HG03354 (cell line): ENCODE data around the gene ECI2.
A peak's percentile ranks its signal among the peaks of the same experiment; 100 is the strongest.

Experiments used
- ATAC-seq: cut with Tn5 transposase; IDR thresholded peaks from one replicate; pipeline ENCODE4 v1.9.1; 2021; ENCODE audit warnings: mild to moderate bottlenecking; ENCODE audit not compliant: unreplicated experiment, poor library complexity, severe bottlenecking

The ECI2 gene, protein sequence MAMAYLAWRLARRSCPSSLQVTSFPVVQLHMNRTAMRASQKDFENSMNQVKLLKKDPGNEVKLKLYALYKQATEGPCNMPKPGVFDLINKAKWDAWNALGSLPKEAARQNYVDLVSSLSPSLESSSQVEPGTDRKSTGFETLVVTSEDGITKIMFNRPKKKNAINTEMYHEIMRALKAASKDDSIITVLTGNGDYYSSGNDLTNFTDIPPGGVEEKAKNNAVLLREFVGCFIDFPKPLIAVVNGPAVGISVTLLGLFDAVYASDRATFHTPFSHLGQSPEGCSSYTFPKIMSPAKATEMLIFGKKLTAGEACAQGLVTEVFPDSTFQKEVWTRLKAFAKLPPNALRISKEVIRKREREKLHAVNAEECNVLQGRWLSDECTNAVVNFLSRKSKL

DNA sequence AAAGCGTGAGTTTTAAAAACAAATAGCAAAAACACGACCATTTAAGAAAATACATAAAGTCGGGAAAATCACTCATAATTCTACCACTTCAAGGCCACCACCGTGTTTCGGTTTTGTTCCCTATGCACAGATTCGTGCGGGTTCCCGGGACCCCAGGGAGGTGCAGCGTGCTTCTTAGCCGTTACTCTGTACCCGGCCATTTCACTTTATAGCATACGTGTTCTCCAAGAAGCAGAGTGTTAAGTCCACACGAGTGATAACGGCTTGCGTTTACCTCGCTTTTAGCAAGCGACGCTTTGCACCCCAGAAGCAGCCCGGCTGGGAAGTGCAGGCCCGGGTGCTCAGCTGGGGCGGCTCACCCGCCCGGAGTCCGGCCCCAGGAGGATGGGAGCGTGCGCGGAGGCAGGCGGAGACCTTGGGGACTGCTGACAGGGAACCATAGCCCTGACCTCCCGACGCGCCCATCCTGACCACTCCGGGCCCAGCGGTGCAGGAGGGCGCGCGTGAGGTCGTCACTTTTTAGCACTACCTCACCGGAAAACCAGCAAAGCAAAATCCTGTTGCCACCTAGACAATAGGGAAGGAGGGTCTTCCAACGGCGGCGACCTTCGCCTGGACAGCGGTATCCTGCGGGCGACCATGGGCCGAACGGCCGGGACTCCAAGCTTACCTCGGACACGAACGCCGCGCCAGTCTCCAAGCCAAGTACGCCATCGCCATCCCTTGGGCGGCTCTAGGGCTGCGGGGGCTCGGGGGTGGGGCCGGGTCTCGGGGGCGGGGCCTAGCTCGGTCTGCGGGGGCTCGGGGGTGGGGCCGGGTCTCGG is at the start of gene ECI2:
ECI2 (minus strand) TSS at position 735 of the 824 bp plus-strand sequence; CDS start at position 720, 15 bp downstream.
- ATAC-seq, result peak; percentile 46

DNA sequence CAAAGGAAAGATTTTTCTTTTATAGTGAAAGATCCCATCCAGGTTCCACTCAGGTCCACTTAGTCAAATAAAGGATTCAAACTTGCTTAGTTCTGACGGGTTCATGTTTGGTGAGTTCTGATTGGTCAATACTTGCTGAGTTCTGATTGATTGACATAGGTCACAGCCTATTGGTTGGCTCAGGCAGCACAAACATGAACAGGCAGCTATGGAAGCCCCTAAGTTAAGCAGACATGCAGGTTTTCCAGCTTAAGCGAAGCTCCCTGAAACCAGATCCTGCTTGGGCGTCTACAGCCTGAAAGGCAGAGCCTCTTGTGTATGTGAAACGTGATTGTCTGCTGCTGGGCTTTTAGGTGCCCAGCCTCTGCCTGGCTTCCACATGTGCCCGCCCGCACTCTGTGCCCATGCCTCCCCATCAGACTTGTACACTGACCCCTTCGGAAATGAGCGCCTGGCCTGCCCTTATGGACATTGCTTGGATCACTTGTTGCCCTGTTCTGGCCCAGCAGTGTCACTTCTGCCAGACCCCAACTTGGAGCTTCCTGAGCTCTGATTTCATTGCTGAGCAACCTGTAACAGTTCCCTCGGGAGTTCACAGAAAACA is 45.4 kb upstream of the ECI2 start:
- no peak for ATAC-seq

DNA sequence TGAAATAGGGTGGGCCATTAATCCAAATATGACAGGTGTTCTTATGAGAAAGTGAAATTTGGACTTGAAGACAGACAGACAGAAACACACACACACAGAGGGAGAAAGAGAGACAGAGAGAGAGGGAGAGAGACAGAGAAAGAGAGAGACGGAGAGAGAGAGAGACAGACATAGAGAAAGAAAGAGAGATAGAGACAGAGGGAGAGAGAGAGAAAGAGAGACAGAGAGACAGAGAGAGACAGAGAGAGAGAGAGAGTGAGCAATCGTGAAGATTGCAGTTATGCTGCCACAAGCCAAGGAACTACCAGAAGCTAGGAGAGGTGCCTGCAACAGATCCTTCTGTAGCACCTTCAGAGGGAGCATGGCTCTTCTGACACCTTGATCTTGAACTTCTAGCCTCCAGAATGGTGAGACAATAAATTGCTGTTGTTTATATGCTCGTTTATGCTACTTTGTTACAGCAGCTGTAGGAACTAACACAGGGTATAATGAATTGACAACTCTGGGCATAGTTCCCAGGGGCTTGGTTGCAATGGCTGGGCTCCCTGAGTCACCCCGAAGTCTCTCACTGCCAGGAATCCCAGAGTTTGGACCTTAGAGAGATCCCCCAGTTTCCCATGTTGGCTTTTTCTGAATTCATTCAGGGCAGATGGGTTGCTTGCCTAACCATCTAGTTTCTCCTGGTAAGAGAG is 44.7 kb upstream of the ECI2 start:
- ATAC-seq, result no peak

DNA sequence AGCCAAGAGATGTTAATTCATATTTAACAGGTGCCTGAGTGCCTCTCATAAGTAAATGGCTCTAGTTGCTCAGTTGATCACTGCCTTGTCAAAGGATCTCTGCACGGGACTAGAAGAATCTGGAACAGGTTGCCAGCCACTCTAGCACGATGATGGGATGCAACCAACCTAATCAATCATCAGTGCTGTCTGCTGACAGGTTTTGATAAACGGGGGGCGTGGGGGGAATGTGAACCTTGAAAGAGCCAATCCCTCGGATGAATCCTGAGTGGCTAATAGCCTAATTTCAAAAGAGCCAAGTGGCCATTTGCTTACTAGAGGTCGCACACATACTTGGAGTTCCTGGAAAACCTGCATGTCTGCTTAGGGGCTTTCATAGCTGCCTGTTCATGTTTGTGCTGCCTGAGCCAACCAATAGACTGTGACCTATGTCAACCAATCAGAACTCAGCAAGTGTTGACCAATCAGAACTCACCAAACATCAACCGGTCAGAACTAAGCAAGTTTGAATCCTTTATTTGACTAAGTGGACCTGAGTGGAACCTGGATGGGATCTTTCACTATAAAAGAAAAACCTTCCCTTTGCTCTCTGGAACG is 43.5 kb upstream of the ECI2 start:
- ATAC-seq, result no peak

DNA sequence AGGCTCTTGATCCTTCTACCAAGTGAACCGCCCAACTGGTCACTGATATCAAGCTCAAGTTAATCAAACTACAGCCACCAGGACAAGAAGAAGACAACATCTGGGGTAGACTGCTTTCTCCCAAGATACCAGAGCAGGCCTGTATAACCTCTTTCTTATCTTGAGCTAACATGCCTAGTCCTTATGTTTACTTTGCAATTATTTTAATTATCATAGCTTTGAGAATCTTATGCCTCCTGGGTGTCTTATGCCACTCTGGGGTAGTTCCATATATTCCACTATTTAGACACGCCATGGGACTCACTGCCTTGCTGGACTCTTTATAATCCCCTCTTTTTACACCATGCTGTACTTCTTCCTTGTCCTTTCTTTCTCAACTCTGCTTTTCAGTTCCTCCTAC is 41.5 kb upstream of the ECI2 start:
- ATAC-seq, result no peak

DNA sequence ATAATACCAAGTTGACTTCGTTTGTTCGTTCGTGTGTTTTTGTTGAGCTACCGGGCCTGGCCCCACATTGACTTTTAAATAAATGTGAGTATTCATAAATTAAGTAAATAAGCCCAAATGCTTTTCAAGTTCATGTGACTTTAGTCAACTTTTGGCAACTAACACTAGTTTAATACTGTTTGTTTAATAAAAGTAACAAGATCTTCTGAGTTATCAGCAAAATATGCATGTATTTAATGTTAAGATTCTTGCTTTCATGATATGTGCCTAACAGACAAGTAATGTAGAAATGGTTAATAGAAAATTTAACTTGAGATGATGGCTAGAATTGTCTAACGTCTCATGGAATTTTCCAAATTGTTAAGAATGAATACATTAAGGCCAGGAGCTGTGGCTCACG is 38.7 kb upstream of the ECI2 start:
- ATAC-seq, result no peak

DNA sequence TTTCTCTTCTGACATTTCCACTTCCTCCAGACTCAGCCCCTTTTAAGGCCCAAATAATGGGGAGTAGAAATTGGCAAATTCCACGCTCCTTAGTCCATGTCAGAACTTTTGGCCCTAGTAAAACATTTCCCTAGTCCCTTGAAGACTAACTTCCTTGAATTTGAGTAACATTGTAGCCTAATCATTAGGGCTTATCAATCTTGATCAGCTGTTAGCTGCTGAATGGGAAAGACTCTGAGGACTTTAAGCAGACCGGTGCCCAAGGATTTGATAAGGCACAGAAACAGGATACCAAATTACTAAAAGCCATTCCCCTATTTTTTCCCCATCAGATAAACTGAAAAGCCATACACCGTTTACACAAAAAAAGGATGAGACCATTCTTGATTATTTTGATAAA is 37.0 kb upstream of the ECI2 start:
- ATAC-seq, result no peak

DNA sequence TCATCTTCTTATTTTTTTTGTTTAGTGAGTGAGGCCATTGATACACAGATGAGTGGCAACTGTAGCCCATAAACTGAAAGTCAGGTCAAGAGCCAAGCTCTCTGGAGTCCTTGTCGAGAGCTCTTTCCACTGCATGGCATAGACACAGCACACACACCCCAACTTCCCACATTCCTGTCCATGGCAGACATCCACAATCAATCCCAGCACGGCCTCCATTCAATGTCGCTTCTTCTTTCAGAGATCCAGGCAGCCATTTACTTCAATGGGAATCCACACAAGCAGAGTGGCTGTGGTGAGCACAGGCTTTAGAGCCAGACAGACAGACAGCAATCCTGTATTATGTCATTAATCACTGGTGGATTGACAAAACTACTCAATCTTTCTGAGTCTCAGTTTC is 34.9 kb upstream of the ECI2 start:
- no peak for ATAC-seq

DNA sequence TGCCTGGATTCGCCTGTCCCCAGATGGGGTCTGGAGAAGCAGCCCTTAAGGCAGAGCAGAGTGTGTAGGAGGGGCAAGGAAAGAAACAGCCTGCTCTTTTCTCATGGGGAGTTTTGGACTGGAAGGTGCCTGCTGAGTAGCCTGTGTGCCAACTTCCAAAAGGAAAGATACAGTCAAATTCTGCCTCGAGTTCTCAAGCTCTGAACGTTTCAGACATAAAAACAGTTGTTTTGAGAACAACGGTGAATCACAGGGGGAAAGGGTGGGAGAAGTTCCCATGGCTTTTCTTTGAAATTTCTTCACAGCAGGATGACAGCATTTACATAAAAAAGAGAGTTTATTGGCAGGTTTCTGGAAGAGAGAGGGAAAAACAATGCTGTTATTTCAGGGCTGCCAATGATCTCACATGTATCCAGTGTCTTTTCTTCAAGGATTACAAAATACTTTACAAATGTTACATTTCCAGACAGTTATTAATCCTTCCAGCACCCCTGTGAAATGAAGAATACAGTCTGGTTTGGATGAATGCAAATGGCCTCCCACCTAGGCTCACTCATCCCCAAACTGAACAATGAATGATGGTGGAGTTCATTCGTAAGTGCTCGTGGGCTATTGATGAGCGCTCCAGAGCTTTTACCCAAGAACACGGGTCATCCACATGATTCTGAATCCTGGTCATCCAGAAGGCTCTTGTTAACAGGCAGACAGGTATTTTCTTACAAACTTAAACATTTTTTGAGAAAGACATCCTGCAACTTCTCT is 33.8 kb upstream of the ECI2 start:
- ATAC-seq, result no peak

DNA sequence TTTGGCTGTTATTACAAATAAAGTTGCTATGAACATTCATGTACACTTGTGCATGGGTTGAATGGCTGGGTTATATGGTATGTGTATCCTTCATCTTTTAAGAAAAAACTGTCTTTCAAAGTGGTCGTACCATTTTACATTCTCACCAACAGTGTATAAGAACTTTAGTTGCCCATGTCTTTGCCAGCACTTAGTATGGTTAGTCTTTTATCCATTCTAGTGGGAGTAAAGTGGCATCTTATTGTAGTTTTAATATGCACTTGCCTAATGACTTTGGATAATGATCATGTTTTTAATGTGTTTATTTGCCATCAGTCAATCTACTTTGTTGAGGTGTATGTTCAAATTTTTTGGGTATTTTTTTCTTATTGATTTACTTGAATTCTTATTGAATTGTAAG is 32.5 kb upstream of the ECI2 start:
- no peak for ATAC-seq

DNA sequence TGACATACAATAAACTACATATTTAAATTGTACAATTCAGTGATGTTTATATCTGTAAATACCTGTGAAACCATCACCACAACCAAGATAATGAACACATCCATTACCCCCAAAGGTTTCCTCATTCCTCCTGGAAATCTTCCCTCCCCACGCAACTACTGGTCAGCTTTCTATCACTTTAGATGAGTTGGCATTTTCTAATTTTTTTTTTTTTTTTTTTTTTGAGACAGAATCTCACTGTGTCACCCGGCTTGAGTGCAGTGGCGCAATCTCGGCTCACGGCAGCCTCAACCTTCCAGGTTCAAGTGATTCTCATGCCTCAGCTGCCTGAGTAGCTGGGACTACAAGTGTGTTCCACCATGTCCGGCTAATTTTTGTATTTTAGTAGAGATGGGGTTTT is 31.7 kb upstream of the ECI2 start:
- no peak for ATAC-seq

DNA sequence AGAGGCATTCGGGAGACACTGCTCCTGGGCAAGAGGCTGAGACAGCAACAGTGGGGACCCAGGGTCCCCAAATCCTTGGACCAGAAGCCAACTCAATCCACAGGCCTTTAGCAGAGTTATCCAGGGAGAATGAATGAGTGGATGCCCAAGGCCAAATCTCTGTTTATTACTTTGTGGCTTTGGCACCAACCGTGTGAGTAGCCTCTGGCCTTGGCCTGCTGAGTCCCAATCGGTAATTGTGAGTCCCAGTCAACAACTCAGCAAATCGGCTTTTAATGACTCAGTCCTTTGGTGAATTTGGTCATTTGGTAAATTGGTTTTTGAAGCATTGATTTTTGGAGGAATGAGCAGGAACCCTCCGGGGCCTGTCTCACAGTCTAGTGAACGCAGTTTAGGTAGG is 29.1 kb upstream of the ECI2 start:
- ATAC-seq, result no peak

DNA sequence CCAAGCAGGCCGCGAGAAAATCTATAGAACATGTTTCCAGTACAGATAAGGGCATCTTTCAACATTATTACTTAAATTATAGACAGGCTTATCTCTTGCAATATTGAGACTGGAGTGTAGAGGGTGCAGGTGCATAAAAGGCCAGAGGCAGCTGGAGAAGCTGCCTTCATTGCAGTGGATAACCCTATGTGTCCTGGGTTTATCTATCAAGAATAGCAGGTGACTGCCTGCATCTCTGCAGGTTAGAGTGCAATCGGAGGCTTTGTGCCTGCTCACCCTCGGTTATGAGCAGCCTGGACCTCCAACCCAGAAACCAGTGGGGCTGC is 28.7 kb upstream of the ECI2 start:
- no peak for ATAC-seq

DNA sequence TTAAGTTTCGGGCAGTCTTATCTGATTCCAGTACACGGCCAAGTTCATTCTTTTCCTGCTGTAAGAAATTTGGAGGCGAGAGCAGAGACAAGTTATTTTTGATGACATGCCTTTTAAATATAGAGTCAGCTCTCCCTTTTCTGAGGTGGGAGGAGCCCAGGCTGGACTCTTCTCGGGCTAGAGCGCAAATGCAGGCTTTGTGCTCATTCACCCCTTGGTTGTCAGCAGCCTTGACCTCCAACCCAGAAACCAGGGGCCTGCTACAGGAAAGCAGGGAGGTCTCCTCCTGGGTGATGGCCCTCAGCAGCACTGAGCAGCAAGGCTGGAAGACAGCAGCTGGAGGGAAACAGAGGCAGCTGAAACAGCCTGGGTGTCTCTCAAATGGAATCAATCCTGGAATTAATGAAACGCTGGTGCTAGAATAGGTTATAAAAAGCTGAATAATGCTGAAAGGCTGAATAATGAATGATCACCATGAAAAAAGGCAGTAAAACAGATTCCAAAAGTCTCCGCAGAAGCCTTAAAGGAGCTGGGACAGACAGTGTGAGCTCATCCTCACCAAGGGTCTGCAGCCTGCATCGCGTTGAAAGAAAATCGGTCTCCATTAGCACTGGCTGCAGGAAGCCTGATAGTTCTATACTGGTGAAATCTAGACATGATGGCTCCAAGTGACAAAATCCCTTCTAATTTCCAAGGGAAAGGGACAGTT is 28.2 kb upstream of the ECI2 start:
- ATAC-seq, result no peak

DNA sequence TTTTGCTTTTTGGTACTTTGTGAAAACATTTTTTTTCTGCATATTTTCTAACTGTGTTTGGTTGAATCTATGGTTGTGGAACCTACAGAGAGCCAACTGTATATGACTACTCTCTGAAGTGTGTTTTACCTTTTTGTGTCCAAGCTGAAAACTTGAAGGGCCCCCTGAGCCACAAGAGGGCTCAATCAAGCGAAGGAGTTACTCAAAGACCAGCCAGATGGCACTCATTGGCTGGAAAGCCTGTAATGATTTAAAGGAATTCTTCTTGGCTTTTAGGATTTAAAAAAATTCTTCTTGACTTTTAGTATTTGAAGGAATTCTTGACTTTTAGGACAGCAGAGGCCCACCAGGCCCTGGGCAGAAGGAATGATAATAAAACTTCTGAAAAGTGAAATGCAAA is 27.0 kb upstream of the ECI2 start:
- no peak for ATAC-seq

DNA sequence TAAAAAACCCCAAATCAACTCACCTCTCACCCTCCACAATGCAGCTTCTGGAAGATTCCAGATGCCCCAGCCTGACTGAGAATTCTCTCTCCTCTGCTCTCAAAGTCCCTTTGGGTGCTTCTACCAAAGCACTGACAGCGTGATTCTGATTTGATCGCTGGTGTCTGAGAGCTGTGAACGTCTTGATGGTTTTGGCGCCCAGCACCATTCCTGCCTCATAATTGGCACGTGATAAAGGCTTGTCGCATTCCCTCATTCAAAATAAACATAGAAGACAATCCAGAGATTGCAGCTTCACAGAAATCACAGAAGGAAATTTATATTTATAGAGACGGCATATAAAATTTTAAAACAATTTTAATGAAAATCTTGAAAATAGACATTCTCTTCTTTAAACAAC is 24.1 kb upstream of the ECI2 start:
- no peak for ATAC-seq

DNA sequence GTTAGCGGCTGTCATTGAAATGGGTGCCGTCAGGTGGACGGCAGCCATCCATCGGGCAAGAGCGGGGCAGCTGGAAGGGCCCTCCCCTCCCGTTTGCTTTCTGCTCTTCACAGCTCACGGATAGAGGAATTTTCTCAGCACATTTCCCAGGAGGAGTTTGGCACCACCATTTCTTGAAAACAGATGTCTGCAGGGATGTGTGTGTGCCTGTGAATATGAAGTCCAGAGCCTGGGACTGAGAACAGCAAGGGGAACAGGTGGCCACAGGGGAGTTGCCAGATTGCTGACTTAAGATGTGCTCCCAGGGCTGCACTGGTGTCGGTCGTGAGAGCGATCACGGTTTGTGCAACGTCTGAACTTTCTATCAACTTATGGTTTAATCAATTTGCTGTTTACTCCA is 22.1 kb upstream of the ECI2 start:
- ATAC-seq, result no peak

DNA sequence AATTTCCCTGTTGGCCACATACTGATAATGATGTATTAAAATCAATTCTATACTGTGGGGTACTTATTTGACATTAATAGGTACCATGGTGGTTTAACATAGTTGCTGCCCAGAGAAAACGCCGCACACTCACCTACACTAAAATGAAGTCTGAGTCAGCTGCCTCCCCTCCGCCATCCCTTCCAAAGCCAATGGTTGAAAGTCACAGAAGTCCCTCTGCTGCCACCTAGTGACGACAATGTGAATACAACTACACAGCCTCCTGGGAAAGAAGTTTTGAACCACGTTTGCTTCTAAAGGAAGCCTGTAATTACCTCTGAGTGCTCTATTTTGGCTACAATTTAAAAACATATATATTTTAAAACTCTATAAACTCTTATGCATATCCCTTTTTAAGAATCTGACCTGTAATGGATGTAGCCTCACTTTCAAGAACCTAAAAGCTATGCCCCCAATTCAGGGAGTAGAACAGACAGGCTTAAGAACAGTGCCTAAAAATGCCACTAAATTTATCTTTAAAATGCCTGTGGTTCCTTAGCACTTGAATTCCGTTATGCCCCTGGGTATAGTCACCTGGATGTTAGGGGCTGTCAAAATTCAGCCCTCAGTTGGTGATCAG is 20.6 kb upstream of the ECI2 start:
- peak; percentile 82 for ATAC-seq
